ENCODE data around the gene ZFP36.
"Not testable (repeated sequence)": the region's sequence is repeated elsewhere in the genome, so short reads cannot be mapped to it uniquely, and the experiment has no call there.

The ZFP36 gene

GRCh38 chr19:39448271-39448670, 41.6 kb downstream of the ZFP36 start:
- no peak for TF ChIP-seq CTCF (IDR thresholded peaks at IDR 0.05; ENCODE audit: extremely low read depth, missing control alignments)
- no peak for DNase-seq (ENCODE audit: low spot score)

GRCh38 chr19:39449116-39449797, 42.6 kb downstream of the ZFP36 start:
- no peak for TF ChIP-seq CTCF (IDR thresholded peaks at IDR 0.05; ENCODE audit: extremely low read depth, missing control alignments)

GRCh38 chr19:39451257-39451656, 44.6 kb downstream of the ZFP36 start:
- DNase-seq (ENCODE audit: low spot score): not testable (repeated sequence)

More at GRCh38 chr19:39449116-39449797, 42.6 kb downstream of the ZFP36 start:
- no peak for DNase-seq (ENCODE audit: low spot score)

All from GM20000 (cell line).